ENCODE measurements around the gene DLGAP1. TPM values are rescaled to one million over a fixed set of nuclear protein-coding genes. Genes with fewer than 3 reads are reported as not detected.

Gene DLGAP1
- total RNA-seq, 1 experiment from 2014 or later: 0.39 TPM

DNA sequence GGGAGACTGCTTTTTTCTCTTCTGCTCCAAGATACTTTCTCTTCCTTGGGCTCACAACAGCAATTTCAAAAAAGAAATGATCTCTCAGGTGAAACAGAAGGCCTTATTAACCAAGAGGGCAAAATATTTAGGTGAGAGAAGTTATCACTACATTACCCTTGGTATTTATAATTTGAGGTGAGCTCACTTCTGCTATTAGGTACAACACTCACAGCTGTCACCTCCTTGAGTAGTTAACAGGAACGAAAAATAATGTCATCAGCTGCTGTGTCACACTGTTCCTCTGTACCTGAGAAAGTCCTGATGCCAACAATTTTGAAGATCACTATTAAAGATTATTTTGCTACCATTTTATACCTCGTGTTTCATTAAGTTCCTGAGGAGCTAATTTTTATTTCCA is 205.0 kb downstream of the DLGAP1 start:
- H3K36me3 ChIP-seq (ENCODE audit: control insufficient read depth in 1 of 2, insufficient read depth in 2 of 2, low read length in 2 of 2): no peaks in the 10 kb centered on the region
- ChIA-PET POLR2A (no interaction called here), CTCF (no interaction called here), RAD21 (ENCODE audit: low non-redundant PET in 1 of 2, low total read pairs in 2 of 2, uncharacterized antibody in 2 of 2, unreplicated experiment in 2 of 2) (no interaction called here)
- DNase-seq (ENCODE audit: low read depth, low spot score) (no peak), ATAC-seq (no peak)
- H3K4me2 ChIP-seq (ENCODE audit: low read length): no peak overlapping the region
- no peak overlapping the region for H3K27ac ChIP-seq (ENCODE audit: low read depth, low read length)
- TF ChIP-seq SIN3A (IDR thresholded peaks at IDR 0.05; ENCODE audit: low read depth): no peak
- no peak for TF ChIP-seq TCF7L2 (IDR thresholded peaks at IDR 0.05; ENCODE audit: borderline replicate concordance, extremely low read depth, insufficient read depth, insufficient read length)
- TF ChIP-seq FOSL1 (IDR thresholded peaks at IDR 0.05; ENCODE audit: low read depth): no peak
- no peak for TF ChIP-seq ZFX (IDR thresholded peaks at IDR 0.05)
- no peak for TF ChIP-seq CEBPB (IDR thresholded peaks at IDR 0.05; ENCODE audit: low read depth)
- TF ChIP-seq, protein P1, sequence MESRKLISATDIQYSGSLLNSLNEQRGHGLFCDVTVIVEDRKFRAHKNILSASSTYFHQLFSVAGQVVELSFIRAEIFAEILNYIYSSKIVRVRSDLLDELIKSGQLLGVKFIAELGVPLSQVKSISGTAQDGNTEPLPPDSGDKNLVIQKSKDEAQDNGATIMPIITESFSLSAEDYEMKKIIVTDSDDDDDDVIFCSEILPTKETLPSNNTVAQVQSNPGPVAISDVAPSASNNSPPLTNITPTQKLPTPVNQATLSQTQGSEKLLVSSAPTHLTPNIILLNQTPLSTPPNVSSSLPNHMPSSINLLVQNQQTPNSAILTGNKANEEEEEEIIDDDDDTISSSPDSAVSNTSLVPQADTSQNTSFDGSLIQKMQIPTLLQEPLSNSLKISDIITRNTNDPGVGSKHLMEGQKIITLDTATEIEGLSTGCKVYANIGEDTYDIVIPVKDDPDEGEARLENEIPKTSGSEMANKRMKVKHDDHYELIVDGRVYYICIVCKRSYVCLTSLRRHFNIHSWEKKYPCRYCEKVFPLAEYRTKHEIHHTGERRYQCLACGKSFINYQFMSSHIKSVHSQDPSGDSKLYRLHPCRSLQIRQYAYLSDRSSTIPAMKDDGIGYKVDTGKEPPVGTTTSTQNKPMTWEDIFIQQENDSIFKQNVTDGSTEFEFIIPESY (IDR thresholded peaks at IDR 0.05; ENCODE audit: extremely low read depth, insufficient replicate concordance, low read length): no peak
- no peak for TF ChIP-seq YY1 (IDR thresholded peaks at IDR 0.05; ENCODE audit: extremely low read depth, insufficient replicate concordance, low read depth, low read length)
- no peak for TF ChIP-seq SRF (IDR thresholded peaks at IDR 0.05; ENCODE audit: low read depth)
- TF ChIP-seq JUND (IDR thresholded peaks at IDR 0.05): no peak
- no peak for TF ChIP-seq ELF1 (IDR thresholded peaks at IDR 0.05; ENCODE audit: borderline replicate concordance, low read depth)
- TF ChIP-seq CBX3 (IDR thresholded peaks at IDR 0.05; ENCODE audit: low read depth): no peak
- TF ChIP-seq, protein P2, sequence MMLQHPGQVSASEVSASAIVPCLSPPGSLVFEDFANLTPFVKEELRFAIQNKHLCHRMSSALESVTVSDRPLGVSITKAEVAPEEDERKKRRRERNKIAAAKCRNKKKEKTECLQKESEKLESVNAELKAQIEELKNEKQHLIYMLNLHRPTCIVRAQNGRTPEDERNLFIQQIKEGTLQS (IDR thresholded peaks at IDR 0.05): no peak
- TF ChIP-seq EZH2 (IDR thresholded peaks at IDR 0.05): no peak
- TF ChIP-seq, protein P3, sequence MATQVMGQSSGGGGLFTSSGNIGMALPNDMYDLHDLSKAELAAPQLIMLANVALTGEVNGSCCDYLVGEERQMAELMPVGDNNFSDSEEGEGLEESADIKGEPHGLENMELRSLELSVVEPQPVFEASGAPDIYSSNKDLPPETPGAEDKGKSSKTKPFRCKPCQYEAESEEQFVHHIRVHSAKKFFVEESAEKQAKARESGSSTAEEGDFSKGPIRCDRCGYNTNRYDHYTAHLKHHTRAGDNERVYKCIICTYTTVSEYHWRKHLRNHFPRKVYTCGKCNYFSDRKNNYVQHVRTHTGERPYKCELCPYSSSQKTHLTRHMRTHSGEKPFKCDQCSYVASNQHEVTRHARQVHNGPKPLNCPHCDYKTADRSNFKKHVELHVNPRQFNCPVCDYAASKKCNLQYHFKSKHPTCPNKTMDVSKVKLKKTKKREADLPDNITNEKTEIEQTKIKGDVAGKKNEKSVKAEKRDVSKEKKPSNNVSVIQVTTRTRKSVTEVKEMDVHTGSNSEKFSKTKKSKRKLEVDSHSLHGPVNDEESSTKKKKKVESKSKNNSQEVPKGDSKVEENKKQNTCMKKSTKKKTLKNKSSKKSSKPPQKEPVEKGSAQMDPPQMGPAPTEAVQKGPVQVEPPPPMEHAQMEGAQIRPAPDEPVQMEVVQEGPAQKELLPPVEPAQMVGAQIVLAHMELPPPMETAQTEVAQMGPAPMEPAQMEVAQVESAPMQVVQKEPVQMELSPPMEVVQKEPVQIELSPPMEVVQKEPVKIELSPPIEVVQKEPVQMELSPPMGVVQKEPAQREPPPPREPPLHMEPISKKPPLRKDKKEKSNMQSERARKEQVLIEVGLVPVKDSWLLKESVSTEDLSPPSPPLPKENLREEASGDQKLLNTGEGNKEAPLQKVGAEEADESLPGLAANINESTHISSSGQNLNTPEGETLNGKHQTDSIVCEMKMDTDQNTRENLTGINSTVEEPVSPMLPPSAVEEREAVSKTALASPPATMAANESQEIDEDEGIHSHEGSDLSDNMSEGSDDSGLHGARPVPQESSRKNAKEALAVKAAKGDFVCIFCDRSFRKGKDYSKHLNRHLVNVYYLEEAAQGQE (IDR thresholded peaks at IDR 0.05; ENCODE audit: low read depth): no peak
- TF ChIP-seq, protein P4, sequence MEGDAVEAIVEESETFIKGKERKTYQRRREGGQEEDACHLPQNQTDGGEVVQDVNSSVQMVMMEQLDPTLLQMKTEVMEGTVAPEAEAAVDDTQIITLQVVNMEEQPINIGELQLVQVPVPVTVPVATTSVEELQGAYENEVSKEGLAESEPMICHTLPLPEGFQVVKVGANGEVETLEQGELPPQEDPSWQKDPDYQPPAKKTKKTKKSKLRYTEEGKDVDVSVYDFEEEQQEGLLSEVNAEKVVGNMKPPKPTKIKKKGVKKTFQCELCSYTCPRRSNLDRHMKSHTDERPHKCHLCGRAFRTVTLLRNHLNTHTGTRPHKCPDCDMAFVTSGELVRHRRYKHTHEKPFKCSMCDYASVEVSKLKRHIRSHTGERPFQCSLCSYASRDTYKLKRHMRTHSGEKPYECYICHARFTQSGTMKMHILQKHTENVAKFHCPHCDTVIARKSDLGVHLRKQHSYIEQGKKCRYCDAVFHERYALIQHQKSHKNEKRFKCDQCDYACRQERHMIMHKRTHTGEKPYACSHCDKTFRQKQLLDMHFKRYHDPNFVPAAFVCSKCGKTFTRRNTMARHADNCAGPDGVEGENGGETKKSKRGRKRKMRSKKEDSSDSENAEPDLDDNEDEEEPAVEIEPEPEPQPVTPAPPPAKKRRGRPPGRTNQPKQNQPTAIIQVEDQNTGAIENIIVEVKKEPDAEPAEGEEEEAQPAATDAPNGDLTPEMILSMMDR (IDR thresholded peaks at IDR 0.05 in 2 of 3, conservative IDR thresholded peaks at IDR 0.05 in 1 of 3; ENCODE audit: borderline replicate concordance in 1 of 3, insufficient read depth in 1 of 3, low read depth in 2 of 3, low read length in 2 of 3): no peak
- TF ChIP-seq POLR2A (IDR thresholded peaks at IDR 0.05; ENCODE audit: borderline replicate concordance, extremely low read depth, insufficient read depth, insufficient read length): no peak
- no peak for TF ChIP-seq EGR1 (IDR thresholded peaks at IDR 0.05; ENCODE audit: low read depth)
- no peak for TF ChIP-seq POLR2AphosphoS5 (IDR thresholded peaks at IDR 0.05; ENCODE audit: low read depth, low read length)
- TF ChIP-seq EZH2phosphoT487 (IDR thresholded peaks at IDR 0.05; ENCODE audit: borderline replicate concordance): no peak
- TF ChIP-seq ZNF274 (IDR thresholded peaks at IDR 0.05; ENCODE audit: low read depth, low read length): no peak
- H3K9ac ChIP-seq (ENCODE audit: low read length): no peak overlapping the region
- H3K79me2 ChIP-seq (ENCODE audit: insufficient read depth, low read length): no peaks in the 10 kb centered on the region
- BruUV-seq (replicated peaks): no TSS peak
- no peaks in the 10 kb centered on the region for H3K27me3 ChIP-seq (ENCODE audit: insufficient read depth, low read length)
- H3K9me2 ChIP-seq (ENCODE audit: insufficient read depth): no peaks in the 10 kb centered on the region
- no peak overlapping the region for H3K4me3 ChIP-seq (replicated peaks in 1 of 2; ENCODE audit: low read depth in 1 of 2, low read length in 2 of 2)
- intact Hi-C loops (cut with micrococcal nuclease): no loop called here
- H3K9me3 ChIP-seq (ENCODE audit: control insufficient read depth in 1 of 2, insufficient read depth in 1 of 2, low read depth in 1 of 2, low read length in 2 of 2): peaks cover 0 to 17% of the 10 kb centered on the region in 2 experiments; a peak in 1 of 4 replicates
- H3K4me1 ChIP-seq (ENCODE audit: control insufficient read depth in 1 of 2, insufficient read depth in 2 of 2, low read length in 2 of 2): no peaks in the 10 kb centered on the region
- no peak overlapping the region for H2AFZ ChIP-seq (ENCODE audit: low read depth, low read length, poor library complexity, severe bottlenecking)
- no peaks in the 10 kb centered on the region for H4K20me1 ChIP-seq (ENCODE audit: insufficient read depth)

Data from HCT116 (cell line).